B cell (primary cell): ENCODE data around the gene CLEC7A. TPM values are rescaled to one million over a fixed set of nuclear protein-coding genes. Genes with fewer than 3 reads are reported as not detected.

Experiments
- ATAC-seq: fragments of 200-7000 bp; cut with Tn5 transposase; one replicate; pipeline ENCODE4 v1.10.0; 2021; ENCODE audit warnings: low read depth, mild to moderate bottlenecking, moderate number of reproducible peaks, moderate library complexity
- CTCF ChIA-PET: fragments of 350-600 bp; sonication (Branson Sonifier 250); formaldehyde crosslinking; loops from one replicate; lab custom pipeline; 2021; ENCODE audit warnings: antibody characterized with exemption, inconsistent platforms; lab: Charles Lee
- POLR2A ChIA-PET: fragments of 350-600 bp; sonication (Branson Sonifier 250); formaldehyde crosslinking; loops from one replicate; lab custom pipeline; 2021; ENCODE audit warnings: antibody characterized with exemption; lab: Charles Lee
- DNase-seq: peaks from one replicate; pipeline ENCODE4 v3.0.0; 2013
- H2AFZ ChIP-seq: 2 replicates; pipeline ENCODE4 v1.6.1; 2012; ENCODE audit warnings: mild to moderate bottlenecking, low read depth, low read length; ENCODE audit not compliant: insufficient read depth, poor library complexity, severe bottlenecking
- H3K27ac ChIP-seq, 2 donors: 1 replicate in 1 of 2; 2 replicates in 1 of 2; pipeline ENCODE4 v1.5.1; 2012 to 2013; ENCODE audit warnings: low read length in 2 of 2, mild to moderate bottlenecking in 2 of 2, moderate library complexity in 1 of 2
- H3K27me3 ChIP-seq, 4 experiments: fragments of 200-600 bp in 1 of 4; sonication (generic) in 1 of 4; replicated peaks in 1 of 4; 1 replicate in 2 of 4; 2 replicates in 2 of 4; pipeline versions ENCODE4 v1.6.1 to v1.7.0; 2013 to 2016; ENCODE audit warnings: low read length in 3 of 4, mild to moderate bottlenecking in 2 of 4, mixed read lengths in 1 of 4, moderate library complexity in 1 of 4; ENCODE audit not compliant: insufficient read depth in 4 of 4, control insufficient read depth in 3 of 4; ENCODE audit errors: control extremely low read depth in 1 of 4
- H3K36me3 ChIP-seq, 2 experiments: replicated peaks in 1 of 2; 1 replicate in 1 of 2; 2 replicates in 1 of 2; pipeline versions ENCODE4 v1.6.1 to v1.7.1; 2013; ENCODE audit warnings: low read length in 1 of 2; ENCODE audit not compliant: insufficient read depth in 2 of 2, control insufficient read depth in 1 of 2; ENCODE audit errors: control extremely low read depth in 1 of 2, extremely low read depth in 1 of 2
- H3K4me1 ChIP-seq, 2 donors: fragments of 200-600 bp in 1 of 2; sonication (generic) in 1 of 2; 1 replicate in 1 of 2; 2 replicates in 1 of 2; pipeline versions ENCODE4 v1.5.1 to v1.6.1; 2013 to 2017; ENCODE audit warnings: low read length in 2 of 2; ENCODE audit not compliant: control insufficient read depth in 2 of 2, insufficient read depth in 2 of 2
- H3K4me2 ChIP-seq: replicated peaks from 2 replicates; pipeline ENCODE3; 2012; ENCODE audit warnings: mild to moderate bottlenecking, low read depth, low read length; ENCODE audit not compliant: poor library complexity, severe bottlenecking
- H3K4me3 ChIP-seq, 5 experiments: fragments of 200-600 bp in 1 of 5; sonication (generic) in 1 of 5; 1 replicate in 3 of 5; 2 replicates in 2 of 5; pipeline versions ENCODE4 v1.5.1 to v1.7.0; 2011 to 2016; ENCODE audit warnings: low read length in 4 of 5, mild to moderate bottlenecking in 4 of 5, low read depth in 2 of 5, control low read depth in 1 of 5, moderate library complexity in 1 of 5; ENCODE audit not compliant: insufficient read depth in 1 of 5; ENCODE audit errors: control extremely low read depth in 1 of 5, extremely low read depth in 1 of 5
- H3K79me2 ChIP-seq: fragments of 200-600 bp; sonication (generic); one replicate; pipeline ENCODE4 v1.6.0; 2016; ENCODE audit warnings: low read length; ENCODE audit not compliant: control insufficient read depth, insufficient read depth
- H3K9ac ChIP-seq: fragments of 200-600 bp; sonication (generic); 2 replicates; pipeline ENCODE4 v1.6.1; 2017; ENCODE audit warnings: mild to moderate bottlenecking, low read length, moderate library complexity
- H3K9me3 ChIP-seq, 3 donors: one replicate each; pipeline versions ENCODE4 v1.6.1 to v1.7.1; 2013; ENCODE audit warnings: low read length in 2 of 3; ENCODE audit not compliant: control insufficient read depth in 2 of 3, insufficient read depth in 1 of 3; ENCODE audit errors: control extremely low read depth in 1 of 3
- H4K20me1 ChIP-seq: 2 replicates; pipeline ENCODE4 v1.6.0; 2012; ENCODE audit warnings: mild to moderate bottlenecking, low read length; ENCODE audit not compliant: insufficient read depth, control insufficient read depth, poor library complexity, severe bottlenecking
- H3K27ac Mint-ChIP-seq: one replicate; pipeline ENCODE4 v1.8.0; 2021; ENCODE audit warnings: mixed read lengths
- H3K27me3 Mint-ChIP-seq: one replicate; pipeline ENCODE4 v1.8.0; 2021; ENCODE audit warnings: mixed read lengths
- H3K4me1 Mint-ChIP-seq: one replicate; pipeline ENCODE4 v1.8.0; 2021; ENCODE audit warnings: mixed read lengths
- H3K4me3 Mint-ChIP-seq: one replicate; pipeline ENCODE4 v1.8.0; 2021; ENCODE audit warnings: mixed read lengths
- H3K9me3 Mint-ChIP-seq: one replicate; pipeline ENCODE4 v1.8.0; 2022; ENCODE audit warnings: mixed read lengths; ENCODE audit not compliant: insufficient read depth
- EZH2 ChIP-seq: IDR thresholded peaks from 2 replicates; pipeline ENCODE4 v1.6.1; 2012; ENCODE audit warnings: borderline replicate concordance, low read depth, mild to moderate bottlenecking, moderate library complexity, low read length; ENCODE audit not compliant: insufficient read depth, poor library complexity, severe bottlenecking
- WGBS: methylation state at CpG from one replicate; pipeline ENCODE4 v1.1.5; 2013; ENCODE audit warnings: missing lambda C conversion rate; ENCODE audit not compliant: insufficient coverage; 5-methylcytosine and 5-hydroxymethylcytosine counted together
- intact Hi-C: fragments of 100-400 bp; cut with micrococcal nuclease; formaldehyde crosslinking; loops from one replicate; pipeline ENCODE4 v1.10.0; 2022
- polyA plus RNA-seq: library from polyadenylated mRNA; depleted of rRNA; stranded (reverse); fragments of >200 nt; gene quantifications from 2 replicates; pipeline ENCODE4 v1.2.3, GENCODE V29; 2012
- total RNA-seq, 2 donors: library from RNA; stranded (reverse); fragments of 120-200 nt in 1 of 2; gene quantifications; 1 replicate in 1 of 2; 2 replicates in 1 of 2; pipeline versions ENCODE4 v1.2.3 to v1.2.4, GENCODE V29; 2013 to 2022
- TF ChIP-seq, protein P1 (sequence below): fragments of 200-600 bp; IDR thresholded peaks from one replicate; pipeline ENCODE4 v1.8.0; 2022; ENCODE audit warnings: antibody characterized with exemption, mild to moderate bottlenecking

The CLEC7A gene
- total and polyA plus RNA-seq, 2 donors (not counting 1 experiment from before 2014, with no cell fraction given), result 0.67 to 2.4 TPM

DNA sequence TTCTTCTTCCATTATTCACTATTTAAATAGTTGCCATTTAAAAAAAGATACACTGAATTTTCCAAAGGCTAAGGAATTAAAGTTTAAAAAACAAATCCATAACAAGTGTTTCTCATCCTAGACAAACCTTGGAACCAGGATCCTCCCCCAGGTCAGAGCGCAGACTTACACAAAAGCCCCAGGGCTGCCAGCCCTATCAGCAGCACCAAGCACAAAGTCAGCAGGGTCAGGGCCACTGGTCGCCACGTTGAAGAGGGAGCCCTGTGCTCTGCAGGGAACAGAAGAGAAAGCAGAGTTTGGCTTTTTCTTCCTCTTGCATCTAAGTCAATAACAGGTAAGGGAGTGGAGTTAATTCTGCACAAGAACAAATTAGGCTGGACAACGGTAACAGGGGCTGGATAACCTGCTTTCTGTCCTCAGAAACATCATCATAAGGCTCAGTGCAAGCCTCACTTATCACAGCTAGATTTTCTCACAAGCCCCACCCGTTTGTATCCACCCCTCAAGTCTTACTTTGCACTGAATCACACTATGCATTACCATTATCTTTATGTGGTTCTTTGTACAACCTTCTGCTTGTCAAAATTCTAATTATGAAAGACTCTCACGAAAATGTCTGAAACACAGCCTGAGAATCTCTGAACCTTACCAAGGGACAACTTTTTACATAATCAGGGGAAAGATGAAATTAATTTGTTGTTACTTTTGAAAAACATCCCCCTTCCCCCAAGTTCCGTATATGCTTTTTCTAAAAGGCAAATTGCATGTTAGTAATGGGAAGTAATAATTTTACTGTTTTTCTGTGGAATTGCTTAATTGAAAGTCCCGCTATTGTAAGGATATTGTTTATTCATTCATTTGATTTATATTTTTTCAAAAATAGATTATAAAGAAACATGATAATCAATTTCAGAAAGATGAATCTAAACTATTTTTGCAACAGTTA is 40.8 kb downstream of the CLEC7A start:
- Histone ChIP-seq H3K36me3 (no peaks in the 10 kb centered on the region), H3K27ac (no peak overlapping the region), H3K9me3 (peaks cover 0 to 5% (median 5%) of the 10 kb centered on the region in 3 donors), H4K20me1 (no peaks in the 10 kb centered on the region), H3K4me3 (no peak overlapping the region), H3K4me2 (no peak overlapping the region), H3K4me1 (no peaks in the 10 kb centered on the region), H2AFZ (no peak overlapping the region), H3K79me2 (no peaks in the 10 kb centered on the region), H3K9ac (no peak overlapping the region), H3K27me3 (no peaks in the 10 kb centered on the region)
- CTCF ChIA-PET, result no interaction called here
- H3K9me3 Mint-ChIP-seq, result peaks cover 5% of the 10 kb centered on the region
- H3K4me3 Mint-ChIP-seq, result no peak overlapping the region
- no peak overlapping the region for H3K27ac Mint-ChIP-seq
- 92% methylated on average over 2 of the region's 8 CpGs for WGBS
- DNase-seq (no peak), ATAC-seq (no peak)
- TF ChIP-seq, protein P1, sequence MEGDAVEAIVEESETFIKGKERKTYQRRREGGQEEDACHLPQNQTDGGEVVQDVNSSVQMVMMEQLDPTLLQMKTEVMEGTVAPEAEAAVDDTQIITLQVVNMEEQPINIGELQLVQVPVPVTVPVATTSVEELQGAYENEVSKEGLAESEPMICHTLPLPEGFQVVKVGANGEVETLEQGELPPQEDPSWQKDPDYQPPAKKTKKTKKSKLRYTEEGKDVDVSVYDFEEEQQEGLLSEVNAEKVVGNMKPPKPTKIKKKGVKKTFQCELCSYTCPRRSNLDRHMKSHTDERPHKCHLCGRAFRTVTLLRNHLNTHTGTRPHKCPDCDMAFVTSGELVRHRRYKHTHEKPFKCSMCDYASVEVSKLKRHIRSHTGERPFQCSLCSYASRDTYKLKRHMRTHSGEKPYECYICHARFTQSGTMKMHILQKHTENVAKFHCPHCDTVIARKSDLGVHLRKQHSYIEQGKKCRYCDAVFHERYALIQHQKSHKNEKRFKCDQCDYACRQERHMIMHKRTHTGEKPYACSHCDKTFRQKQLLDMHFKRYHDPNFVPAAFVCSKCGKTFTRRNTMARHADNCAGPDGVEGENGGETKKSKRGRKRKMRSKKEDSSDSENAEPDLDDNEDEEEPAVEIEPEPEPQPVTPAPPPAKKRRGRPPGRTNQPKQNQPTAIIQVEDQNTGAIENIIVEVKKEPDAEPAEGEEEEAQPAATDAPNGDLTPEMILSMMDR, result no peak
- no peak for TF ChIP-seq EZH2
- peaks cover 2% of the 10 kb centered on the region for H3K4me1 Mint-ChIP-seq
- POLR2A ChIA-PET, result no interaction called here
- intact Hi-C loops, result no loop called here
- H3K27me3 Mint-ChIP-seq, result peaks cover 13% of the 10 kb centered on the region

DNA sequence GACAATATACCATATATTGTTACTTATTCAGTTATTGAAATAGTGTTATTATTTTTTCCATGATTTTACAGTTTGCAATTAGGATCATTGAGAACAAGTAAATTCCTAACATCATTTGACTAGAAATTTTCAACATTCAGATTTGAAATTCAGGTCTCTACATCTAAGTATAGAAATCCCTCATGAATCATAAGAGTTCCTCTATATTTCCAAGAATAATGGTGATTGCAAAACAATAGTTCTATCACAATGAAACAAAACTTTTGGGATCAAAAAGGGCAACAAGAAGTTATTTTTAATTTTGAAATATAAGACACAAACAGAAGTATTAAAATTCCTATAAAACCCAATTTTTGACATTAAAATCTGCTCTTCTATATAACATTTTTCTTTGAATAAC is 42.0 kb downstream of the CLEC7A start:
- H3K9me3 Mint-ChIP-seq, result peaks cover 7% of the 10 kb centered on the region
- H3K27me3 ChIP-seq, result no peaks in the 10 kb centered on the region

More for the DNA sequence above, 42.0 kb downstream of the CLEC7A start:
- POLR2A ChIA-PET, result no interaction called here
- H3K9me3 ChIP-seq, result peaks cover 0 to 12% (median 8%) of the 10 kb centered on the region in 3 donors
- no peak overlapping the region for H3K4me3 Mint-ChIP-seq
- H3K79me2 ChIP-seq, result no peaks in the 10 kb centered on the region
- CTCF ChIA-PET, result no interaction called here
- ATAC-seq (no peak), DNase-seq (no peak)
- no peak overlapping the region for H2AFZ ChIP-seq
- intact Hi-C loops, result no loop called here
- H3K4me1 ChIP-seq, result no peaks in the 10 kb centered on the region
- no peak overlapping the region for H3K4me2 ChIP-seq
- H3K4me3 ChIP-seq, result no peak overlapping the region
- no peaks in the 10 kb centered on the region for H3K36me3 ChIP-seq
- H3K27me3 Mint-ChIP-seq, result peaks cover 16% of the 10 kb centered on the region
- peaks cover 2% of the 10 kb centered on the region for H3K4me1 Mint-ChIP-seq
- H4K20me1 ChIP-seq, result no peaks in the 10 kb centered on the region
- no peak overlapping the region for H3K27ac ChIP-seq
- no peak overlapping the region for H3K9ac ChIP-seq
- no peak overlapping the region for H3K27ac Mint-ChIP-seq
- TF ChIP-seq, protein P1, result no peak
- no peak for TF ChIP-seq EZH2
